Right lobe of liver (tissue), 6 donors: ENCODE results near the gene WIPF2. TPM values are rescaled to one million over a fixed set of nuclear protein-coding genes. Genes with fewer than 3 reads are reported as not detected.
A peak's percentile ranks its signal among the peaks of the same experiment; 100 is the strongest.

ENCODE experiments used
- ATAC-seq, 4 donors: fragments of 200-7000 bp; cut with Tn5 transposase; one replicate each; pipeline ENCODE4 v1.9.1; 2020; ENCODE audit warnings: mild to moderate bottlenecking in 4 of 4, moderate library complexity in 4 of 4
- DNase-seq, 3 donors: peaks; one replicate each; pipeline ENCODE4 v3.0.0-alpha.2; 2020
- H3K27ac ChIP-seq, 3 donors: fragments of 200-600 bp; one replicate each; pipeline ENCODE4 v1.8.0; 2022
- H3K27me3 ChIP-seq, 2 donors: fragments of 200-600 bp; one replicate each; pipeline ENCODE4 v1.8.0; 2022
- H3K36me3 ChIP-seq, 4 donors: fragments of 200-600 bp; sonication (generic) in 1 of 4; one replicate each; pipeline versions ENCODE4 v1.5.1 to v1.8.0; 2017 to 2022; ENCODE audit warnings: control low read depth in 1 of 4
- H3K4me1 ChIP-seq, 4 donors: fragments of 200-600 bp; sonication (generic) in 1 of 4; one replicate each; pipeline versions ENCODE4 v1.5.1 to v1.8.0; 2017 to 2022; ENCODE audit warnings: control low read depth in 1 of 4
- H3K4me3 ChIP-seq, 3 donors: fragments of 200-600 bp; one replicate each; pipeline ENCODE4 v1.8.0; 2022
- H3K9me3 ChIP-seq, 4 donors: fragments of 200-600 bp; sonication (generic) in 1 of 4; one replicate each; pipeline versions ENCODE4 v1.5.1 to v1.8.0; 2017 to 2022; ENCODE audit warnings: control low read depth in 1 of 4
- CTCF ChIP-seq, 4 donors: fragments of 200-600 bp in 3 of 4; fragments of 450-650 bp in 1 of 4; IDR thresholded peaks; one replicate each; pipeline versions ENCODE4 v1.5.1 to v1.8.0; 2016 to 2022; ENCODE audit warnings: antibody characterized with exemption in 4 of 4, mild to moderate bottlenecking in 2 of 4
- POLR2A ChIP-seq: fragments of 450-650 bp; IDR thresholded peaks from one replicate; pipeline ENCODE4 v1.6.1; 2017; ENCODE audit warnings: antibody characterized with exemption, mild to moderate bottlenecking
- WGBS: methylation state at CpG from one replicate; pipeline ENCODE4 v1.1.6; 2018; ENCODE audit warnings: low coverage, low lambda C conversion rate; ENCODE audit not compliant: insufficient coverage; ENCODE audit errors: missing lambda C conversion rate; 5-methylcytosine and 5-hydroxymethylcytosine counted together
- intact Hi-C, 2 donors: fragments of 100-400 bp; cut with DNase I; formaldehyde crosslinking; loops; one replicate each; pipeline versions ENCODE4 v1.11.2 to v1.14.1; 2022
- total RNA-seq, 6 experiments: library from RNA; depleted of rRNA in 2 of 6; stranded (reverse); fragments of >200 nt in 2 of 6; fragmentation: NEBNext Ultra II Directional in 3 of 6; extraction: Animal tissue kit (Norgen Biotek cat#: 25700) in 3 of 6; gene quantifications; one replicate each; pipeline versions ENCODE4 v1.1.0 to v1.2.4, GENCODE V29; 2016 to 2023
- donor health status: DM: no; HTN: yes; CAD: no.
- donor health status: DM: no; HTN: no; CAD: no.
- donor health status: DM: no; HTN: no; CAD: no.
- donor health status: DM: no; HTN: yes; CAD: no.
- donor health status: DM: no; HTN: yes; CAD: no.

Gene WIPF2
- total RNA-seq, 6 experiments from 2014 or later, result 7.0 to 12.1 (median 9.0) TPM

GRCh38 chr17:40247926-40248495 lies 28.9 kb downstream of the WIPF2 start:
- no peaks in the 10 kb centered on the region for H3K36me3 ChIP-seq
- WGBS, result 59% methylated on average over 7 of the region's 7 CpGs
- ATAC-seq, result peak in 2 of 4 donors; percentile 28 to 29
- no peak overlapping the region for H3K27ac ChIP-seq
- no peak for TF ChIP-seq POLR2A
- TF ChIP-seq CTCF (IDR thresholded peaks at IDR 0.05), result no peak
- intact Hi-C loops, result no loop called here
- no peak for DNase-seq
- H3K4me3 ChIP-seq, result no peak overlapping the region
- no peaks in the 10 kb centered on the region for H3K27me3 ChIP-seq
- H3K9me3 ChIP-seq, result no peaks in the 10 kb centered on the region
- H3K4me1 ChIP-seq, result peaks cover 0 to 6% (median 1%) of the 10 kb centered on the region in 4 donors

GRCh38 chr17:40248507-40248906 lies 29.4 kb downstream of the WIPF2 start:
- no peak for TF ChIP-seq CTCF (IDR thresholded peaks at IDR 0.05)
- TF ChIP-seq POLR2A, result no peak
- DNase-seq (no peak), ATAC-seq (no peak)
- Histone ChIP-seq H3K36me3 (no peaks in the 10 kb centered on the region), H3K4me1 (peaks cover 0 to 6% (median 1%) of the 10 kb centered on the region in 4 donors), H3K9me3 (no peaks in the 10 kb centered on the region), H3K27me3 (no peaks in the 10 kb centered on the region), H3K4me3 (no peak overlapping the region), H3K27ac (no peak overlapping the region)
- intact Hi-C loops, result no loop called here
- 88% methylated on average over 1 of the region's 1 CpG for WGBS

- Histone ChIP-seq H3K4me3 (no peak overlapping the region), H3K27ac (no peak overlapping the region), H3K9me3 (no peaks in the 10 kb centered on the region), H3K36me3 (peaks cover 0 to 2% (median 0%) of the 10 kb centered on the region in 4 donors), H3K27me3 (no peaks in the 10 kb centered on the region), H3K4me1 (peaks cover 0 to 6% (median 1%) of the 10 kb centered on the region in 4 donors)
- intact Hi-C loops, result no loop called here
- peak; percentile 47 to 94 (median 58) for ATAC-seq
- no peak for DNase-seq
- TF ChIP-seq POLR2A, result no peak
- no peak for TF ChIP-seq CTCF (IDR thresholded peaks at IDR 0.05)
Measured at GRCh38 chr17:40251576-40251975, 32.5 kb downstream of the WIPF2 start.

- intact Hi-C loops, result no loop called here
- Histone ChIP-seq H3K4me1 (peaks cover 0 to 6% (median 1%) of the 10 kb centered on the region in 4 donors), H3K36me3 (peaks cover 0 to 18% (median 5%) of the 10 kb centered on the region in 4 donors), H3K4me3 (no peak overlapping the region), H3K9me3 (no peaks in the 10 kb centered on the region), H3K27me3 (no peaks in the 10 kb centered on the region), H3K27ac (no peak overlapping the region)
- WGBS, result 94% methylated on average over 3 of the region's 3 CpGs
- TF ChIP-seq POLR2A (no peak), CTCF (IDR thresholded peaks at IDR 0.05) (no peak)
- ATAC-seq (no peak), DNase-seq (no peak)
Measured at GRCh38 chr17:40253565-40253964, 34.5 kb downstream of the WIPF2 start.

- ATAC-seq (no peak), DNase-seq (no peak)
- H3K27ac ChIP-seq, result no peak overlapping the region
- no peaks in the 10 kb centered on the region for H3K4me1 ChIP-seq
- no peaks in the 10 kb centered on the region for H3K9me3 ChIP-seq
- peaks cover 0 to 46% (median 17%) of the 10 kb centered on the region in 4 donors for H3K36me3 ChIP-seq
- TF ChIP-seq CTCF (IDR thresholded peaks at IDR 0.05) (no peak), POLR2A (no peak)
- H3K4me3 ChIP-seq, result no peak overlapping the region
- H3K27me3 ChIP-seq, result no peaks in the 10 kb centered on the region
- 82% methylated on average over 1 of the region's 2 CpGs for WGBS
- intact Hi-C loops, result no loop called here
Measured at GRCh38 chr17:40259505-40259904, 40.4 kb downstream of the WIPF2 start.
